IMR-90 (cell line): ENCODE measurements around the gene CACNA2D3.

Experiments used
- BHLHE40 ChIP-seq: fragments of 150-350 bp; IDR thresholded peaks from 2 replicates; pipeline ENCODE4 v1.6.1; 2016; ENCODE audit warnings: mild to moderate bottlenecking, low read depth, low read length
- CEBPB ChIP-seq: IDR thresholded peaks from 2 replicates; pipeline ENCODE4 v1.6.1; 2012; ENCODE audit warnings: low read depth, low read length, improper control_type of control experiment
- CHD1 ChIP-seq: IDR thresholded peaks from 2 replicates; pipeline ENCODE4 v1.6.1; 2012; ENCODE audit warnings: low read depth, low read length, improper control_type of control experiment
- ELK1 ChIP-seq: fragments of 150-350 bp; IDR thresholded peaks from 2 replicates; pipeline ENCODE4 v1.6.1; 2016; ENCODE audit warnings: low read depth, mild to moderate bottlenecking, low read length, moderate library complexity, borderline replicate concordance
- MAFK ChIP-seq: IDR thresholded peaks from 2 replicates; pipeline ENCODE4 v1.6.1; 2012; ENCODE audit warnings: low read depth, low read length, improper control_type of control experiment
- MAZ ChIP-seq: IDR thresholded peaks from 2 replicates; pipeline ENCODE4 v1.6.1; 2012; ENCODE audit warnings: low read depth, mild to moderate bottlenecking, low read length, improper control_type of control experiment, moderate library complexity, borderline replicate concordance
- MXI1 ChIP-seq: IDR thresholded peaks from 2 replicates; pipeline ENCODE4 v1.6.1; 2012; ENCODE audit warnings: low read depth, mild to moderate bottlenecking, low read length, moderate library complexity, borderline replicate concordance
- POLR2A ChIP-seq: IDR thresholded peaks from 2 replicates; pipeline ENCODE4 v1.6.1; 2012; ENCODE audit warnings: mild to moderate bottlenecking, low read depth, low read length
- RAD21 ChIP-seq: IDR thresholded peaks from 2 replicates; pipeline ENCODE4 v1.6.1; 2012; ENCODE audit warnings: low read length, improper control_type of control experiment
- RCOR1 ChIP-seq: IDR thresholded peaks from 2 replicates; pipeline ENCODE4 v1.6.1; 2012; ENCODE audit warnings: mild to moderate bottlenecking, low read length, improper control_type of control experiment; ENCODE audit not compliant: insufficient replicate concordance
- RFX5 ChIP-seq: IDR thresholded peaks from 2 replicates; pipeline ENCODE4 v1.8.0; 2012; ENCODE audit warnings: low read depth, mild to moderate bottlenecking, low read length, moderate library complexity
- SMC3 ChIP-seq: fragments of 150-350 bp; IDR thresholded peaks from 2 replicates; pipeline ENCODE4 v1.6.1; 2016; ENCODE audit warnings: low read depth, mild to moderate bottlenecking, antibody characterized with exemption, low read length, moderate library complexity
- TF ChIP-seq, protein P1 (sequence below): fragments of 150-350 bp; IDR thresholded peaks from 2 replicates; pipeline ENCODE4 v1.6.1; 2017; ENCODE audit warnings: mild to moderate bottlenecking, antibody characterized with exemption, low read length, low read depth
- TF ChIP-seq, protein P2 (sequence below): conservative IDR thresholded peaks from 2 replicates; pipeline ENCODE4 v1.5.1; 2012; ENCODE audit warnings: mild to moderate bottlenecking, low read depth, low read length, improper control_type of control experiment

DNA sequence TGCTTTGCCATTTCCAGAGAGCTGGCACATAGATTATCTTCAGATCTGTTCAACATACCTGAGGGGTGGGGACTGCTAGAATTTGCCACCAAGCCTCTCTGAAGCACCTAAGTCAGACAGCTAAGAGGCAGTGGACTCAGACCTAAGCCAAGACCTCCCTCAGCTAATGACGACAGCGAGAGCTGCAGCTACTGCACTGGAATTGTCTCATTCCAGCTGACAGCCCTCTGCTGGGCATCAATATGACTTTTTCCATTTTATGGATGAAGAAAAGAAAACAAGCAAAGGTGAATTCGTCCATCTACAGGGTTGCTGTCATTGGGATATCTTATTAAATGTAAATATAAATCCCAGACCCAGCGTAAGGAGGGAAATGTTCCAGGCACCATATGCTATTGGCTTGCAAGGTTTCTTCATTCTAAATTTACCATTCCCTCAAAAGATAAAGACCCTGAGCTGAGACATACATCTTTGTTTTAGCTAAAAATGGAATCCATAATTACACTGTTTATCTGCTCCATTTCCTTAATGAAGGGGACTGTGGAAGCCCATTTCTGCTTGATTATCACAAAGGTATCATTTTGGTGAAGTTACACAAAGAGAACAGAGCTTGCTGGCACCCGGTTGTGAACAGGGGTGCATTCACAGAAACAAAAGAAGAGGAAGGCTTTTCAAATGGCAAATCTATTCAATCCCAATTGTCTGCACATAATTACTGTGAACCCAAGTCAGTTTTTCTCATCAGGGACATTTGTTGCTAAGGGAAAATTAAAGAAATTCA lies 891.0 kb downstream of the CACNA2D3 start:
- TF ChIP-seq, protein P1, sequence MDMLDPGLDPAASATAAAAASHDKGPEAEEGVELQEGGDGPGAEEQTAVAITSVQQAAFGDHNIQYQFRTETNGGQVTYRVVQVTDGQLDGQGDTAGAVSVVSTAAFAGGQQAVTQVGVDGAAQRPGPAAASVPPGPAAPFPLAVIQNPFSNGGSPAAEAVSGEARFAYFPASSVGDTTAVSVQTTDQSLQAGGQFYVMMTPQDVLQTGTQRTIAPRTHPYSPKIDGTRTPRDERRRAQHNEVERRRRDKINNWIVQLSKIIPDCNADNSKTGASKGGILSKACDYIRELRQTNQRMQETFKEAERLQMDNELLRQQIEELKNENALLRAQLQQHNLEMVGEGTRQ: no peak
- TF ChIP-seq POLR2A (no peak), MXI1 (no peak), RFX5 (no peak), BHLHE40 (no peak), RCOR1 (no peak), ELK1 (no peak), RAD21 (no peak), CEBPB (no peak), SMC3 (0 out of 2 replicates have a peak, but pooled peaks have one; percentile 30), CHD1 (no peak), MAFK (no peak), MAZ (no peak)
- TF ChIP-seq, protein P2, sequence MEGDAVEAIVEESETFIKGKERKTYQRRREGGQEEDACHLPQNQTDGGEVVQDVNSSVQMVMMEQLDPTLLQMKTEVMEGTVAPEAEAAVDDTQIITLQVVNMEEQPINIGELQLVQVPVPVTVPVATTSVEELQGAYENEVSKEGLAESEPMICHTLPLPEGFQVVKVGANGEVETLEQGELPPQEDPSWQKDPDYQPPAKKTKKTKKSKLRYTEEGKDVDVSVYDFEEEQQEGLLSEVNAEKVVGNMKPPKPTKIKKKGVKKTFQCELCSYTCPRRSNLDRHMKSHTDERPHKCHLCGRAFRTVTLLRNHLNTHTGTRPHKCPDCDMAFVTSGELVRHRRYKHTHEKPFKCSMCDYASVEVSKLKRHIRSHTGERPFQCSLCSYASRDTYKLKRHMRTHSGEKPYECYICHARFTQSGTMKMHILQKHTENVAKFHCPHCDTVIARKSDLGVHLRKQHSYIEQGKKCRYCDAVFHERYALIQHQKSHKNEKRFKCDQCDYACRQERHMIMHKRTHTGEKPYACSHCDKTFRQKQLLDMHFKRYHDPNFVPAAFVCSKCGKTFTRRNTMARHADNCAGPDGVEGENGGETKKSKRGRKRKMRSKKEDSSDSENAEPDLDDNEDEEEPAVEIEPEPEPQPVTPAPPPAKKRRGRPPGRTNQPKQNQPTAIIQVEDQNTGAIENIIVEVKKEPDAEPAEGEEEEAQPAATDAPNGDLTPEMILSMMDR: peak; percentile 20; the same call in 1 of the 2 replicates
